HCT116 (cell line): Measurements from ENCODE around the gene DLK1. TPM values are rescaled to one million over a fixed set of nuclear protein-coding genes. Genes with fewer than 3 reads are reported as not detected.

Experiments
- ATAC-seq: fragments of 200-7000 bp; cut with Tn5 transposase; 2 replicates; pipeline ENCODE4 v1.9.1; 2020; ENCODE audit warnings: mild to moderate bottlenecking, moderate library complexity
- BruUV-seq: library from RNA; stranded (reverse); fragments of 400-500 nt; replicated peaks from 2 replicates; lab custom pipeline; 2021; lab: Mats Ljungman, UMichigan
- CTCF ChIA-PET: fragments of 300-600 bp; sonication (Branson Sonifier 250); formaldehyde crosslinking; loops from one replicate; lab custom pipeline; 2021; ENCODE audit warnings: antibody characterized with exemption; lab: Charles Lee
- POLR2A ChIA-PET: fragments of 300-600, 350-600 bp; sonication (Branson Sonifier 250); formaldehyde crosslinking; loops from one replicate; lab custom pipeline; 2021; ENCODE audit warnings: antibody characterized with exemption; lab: Charles Lee
- RAD21 ChIA-PET, 2 experiments: fragments of 300-600 bp; sonication (Branson Sonifier 250); formaldehyde crosslinking; loops; one replicate each; lab custom pipeline; 2023; ENCODE audit warnings: low total read pairs in 2 of 2; ENCODE audit not compliant: uncharacterized antibody in 2 of 2, unreplicated experiment in 2 of 2, low non-redundant PET in 1 of 2; lab: Charles Lee
- DNase-seq: peaks from one replicate; pipeline ENCODE4 v3.0.0-alpha.2; 2010; ENCODE audit warnings: low read depth, low spot score
- H2AFZ ChIP-seq: fragments of 200-600 bp; shearing (Covaris generic), sonication (generic); 2 replicates; pipeline ENCODE4 v1.6.1; 2017; ENCODE audit warnings: low read depth, mixed run types, mixed read lengths, antibody characterized with exemption, low read length; ENCODE audit not compliant: poor library complexity, severe bottlenecking
- H3K27ac ChIP-seq: 2 replicates; pipeline ENCODE4 v1.5.1; 2012; ENCODE audit warnings: low read depth, low read length
- H3K27me3 ChIP-seq: fragments of 200-600 bp; sonication (generic); 2 replicates; pipeline ENCODE4 v1.6.1; 2016; ENCODE audit warnings: mixed run types, low read length, mixed read lengths; ENCODE audit not compliant: insufficient read depth
- H3K36me3 ChIP-seq, 2 experiments: fragments of 200-500 bp in 1 of 2; fragments of 200-600 bp in 1 of 2; sonication (Bioruptor generic) in 1 of 2; sonication (generic) in 1 of 2; 2 replicates each; pipeline versions ENCODE4 v1.5.1 to v1.6.1; 2014 to 2016; ENCODE audit warnings: low read length in 2 of 2, inconsistent platforms in 1 of 2, mixed read lengths in 1 of 2, mixed run types in 1 of 2; ENCODE audit not compliant: insufficient read depth in 2 of 2, control insufficient read depth in 1 of 2
- H3K4me1 ChIP-seq, 2 experiments: fragments of 200-600 bp in 1 of 2; sonication (generic) in 1 of 2; 2 replicates each; pipeline versions ENCODE4 v1.5.1 to v1.6.1; 2012 to 2017; ENCODE audit warnings: low read length in 2 of 2, inconsistent platforms in 1 of 2, mild to moderate bottlenecking in 1 of 2, mixed read lengths in 1 of 2, mixed run types in 1 of 2, moderate library complexity in 1 of 2; ENCODE audit not compliant: insufficient read depth in 2 of 2, control insufficient read depth in 1 of 2
- H3K4me2 ChIP-seq: fragments of 200-600 bp; sonication (generic); 2 replicates; pipeline ENCODE4 v1.6.1; 2017; ENCODE audit warnings: mixed run types, low read length, mixed read lengths
- H3K4me3 ChIP-seq, 2 experiments: fragments of 200-600 bp in 1 of 2; sonication (generic) in 1 of 2; replicated peaks in 1 of 2; 2 replicates each; pipeline ENCODE4 v1.5.1; 2011 to 2016; ENCODE audit warnings: low read length in 2 of 2, control low read depth in 1 of 2, low read depth in 1 of 2, mild to moderate bottlenecking in 1 of 2, mixed read lengths in 1 of 2, mixed run types in 1 of 2
- H3K79me2 ChIP-seq: fragments of 200-600 bp; sonication (generic); 2 replicates; pipeline ENCODE4 v1.6.1; 2017; ENCODE audit warnings: mild to moderate bottlenecking, mixed run types, low read length, moderate library complexity, mixed read lengths; ENCODE audit not compliant: insufficient read depth
- H3K9ac ChIP-seq: fragments of 200-600 bp; sonication (generic); 2 replicates; pipeline ENCODE4 v1.6.1; 2016; ENCODE audit warnings: low read length, mixed read lengths
- H3K9me2 ChIP-seq: fragments of 200-600 bp; sonication (generic), shearing (Covaris generic); 2 replicates; pipeline ENCODE4 v1.6.1; 2017; ENCODE audit warnings: mixed run types, mild to moderate bottlenecking, moderate library complexity; ENCODE audit not compliant: insufficient read depth
- H3K9me3 ChIP-seq, 2 experiments: fragments of 200-500 bp in 1 of 2; fragments of 200-600 bp in 1 of 2; sonication (Bioruptor generic) in 1 of 2; sonication (generic) in 1 of 2; 2 replicates each; pipeline ENCODE4 v1.6.1; 2014 to 2017; ENCODE audit warnings: low read length in 2 of 2, mixed read lengths in 2 of 2, inconsistent platforms in 1 of 2, low read depth in 1 of 2, mild to moderate bottlenecking in 1 of 2, mixed run types in 1 of 2, moderate library complexity in 1 of 2; ENCODE audit not compliant: control insufficient read depth in 1 of 2, insufficient read depth in 1 of 2
- H4K20me1 ChIP-seq: fragments of 200-600 bp; sonication (generic), shearing (Covaris generic); 2 replicates; pipeline ENCODE4 v1.6.1; 2017; ENCODE audit warnings: mixed run types, mild to moderate bottlenecking, moderate library complexity; ENCODE audit not compliant: insufficient read depth
- CBX3 ChIP-seq: IDR thresholded peaks from 2 replicates; pipeline ENCODE4 v1.6.1; 2012; ENCODE audit warnings: low read depth
- EGR1 ChIP-seq: IDR thresholded peaks from 2 replicates; pipeline ENCODE4 v1.6.1; 2012; ENCODE audit warnings: low read depth
- ELF1 ChIP-seq: IDR thresholded peaks from 2 replicates; pipeline ENCODE4 v1.6.1; 2012; ENCODE audit warnings: low read depth, borderline replicate concordance
- FOSL1 ChIP-seq: IDR thresholded peaks from 2 replicates; pipeline ENCODE4 v1.6.1; 2012; ENCODE audit warnings: low read depth
- MAX ChIP-seq: IDR thresholded peaks from 2 replicates; pipeline ENCODE4 v1.6.1; 2012
- REST ChIP-seq: IDR thresholded peaks from 2 replicates; pipeline ENCODE4 v1.6.1; 2012; ENCODE audit warnings: low read depth
- SRF ChIP-seq: IDR thresholded peaks from 2 replicates; pipeline ENCODE4 v1.6.1; 2012; ENCODE audit warnings: low read depth
- ZNF274 ChIP-seq: fragments of 200-500 bp; sonication (Bioruptor generic); IDR thresholded peaks from 2 replicates; pipeline ENCODE4 v1.6.1; 2014; ENCODE audit warnings: mild to moderate bottlenecking, low read depth, low read length, inconsistent platforms
- intact Hi-C: fragments of 100-400 bp; cut with micrococcal nuclease; formaldehyde crosslinking; loops from 2 replicates; pipeline ENCODE4 v1.10.0; 2022
- total RNA-seq: library from RNA; stranded (reverse); gene quantifications from one replicate; pipeline ENCODE4 v1.2.1, GENCODE V29; 2021; ENCODE audit not compliant: unreplicated experiment

Gene DLK1
- total RNA-seq, 1 experiment from 2014 or later: 1.5 TPM

GRCh38 chr14:100741966-100742365 is 15.3 kb downstream of the DLK1 start:
- Histone ChIP-seq H3K79me2 (no peaks in the 10 kb centered on the region), H3K4me2 (no peak overlapping the region), H3K4me3 (no peak overlapping the region), H3K4me1 (peaks cover 2 to 3% of the 10 kb centered on the region in 2 experiments; a peak in 3 of 4 replicates), H3K27ac (no peak overlapping the region), H3K36me3 (no peaks in the 10 kb centered on the region), H3K27me3 (no peaks in the 10 kb centered on the region), H3K9me2 (no peaks in the 10 kb centered on the region), H2AFZ (no peak overlapping the region), H4K20me1 (no peaks in the 10 kb centered on the region), H3K9me3 (no peaks in the 10 kb centered on the region), H3K9ac (no peak overlapping the region)
- TF ChIP-seq ELF1 (no peak), EGR1 (no peak), SRF (no peak), REST (no peak), MAX (no peak), FOSL1 (no peak), CBX3 (no peak), ZNF274 (no peak)
- POLR2A ChIA-PET: no interaction called here
- ATAC-seq: no peak
- DNase-seq: no peak
- no TSS peak for BruUV-seq
- intact Hi-C loops: no loop called here
- RAD21 ChIA-PET: no interaction called here
- CTCF ChIA-PET: no interaction called here
